Duodenal mucosa (tissue), 2 donors: ENCODE results near the gene FSTL5.

ENCODE experiments used
- H3K27ac ChIP-seq: one replicate; pipeline ENCODE4 v1.7.0; 2013; ENCODE audit warnings: low read depth, low read length
- H3K27me3 ChIP-seq, 2 donors: one replicate each; pipeline ENCODE4 v1.7.0; 2013; ENCODE audit warnings: low read length in 2 of 2, control low read depth in 1 of 2; ENCODE audit not compliant: insufficient read depth in 2 of 2, control insufficient read depth in 1 of 2
- H3K36me3 ChIP-seq, 2 donors: one replicate each; pipeline ENCODE4 v1.7.0; 2013; ENCODE audit warnings: low read length in 2 of 2, control low read depth in 1 of 2; ENCODE audit not compliant: insufficient read depth in 2 of 2, control insufficient read depth in 1 of 2
- H3K4me1 ChIP-seq, 2 donors: one replicate each; pipeline ENCODE4 v1.7.0; 2013; ENCODE audit warnings: low read length in 2 of 2, control low read depth in 1 of 2; ENCODE audit not compliant: insufficient read depth in 2 of 2, control insufficient read depth in 1 of 2
- H3K4me3 ChIP-seq, 2 donors: one replicate each; pipeline ENCODE4 v1.7.0; 2013; ENCODE audit warnings: low read length in 2 of 2, low read depth in 1 of 2
- H3K9ac ChIP-seq, 2 donors: one replicate each; pipeline ENCODE4 v1.7.0; 2013; ENCODE audit warnings: low read length in 2 of 2, low read depth in 1 of 2
- H3K9me3 ChIP-seq, 2 donors: one replicate each; pipeline ENCODE4 v1.7.0; 2013; ENCODE audit warnings: low read length in 2 of 2, control low read depth in 1 of 2; ENCODE audit not compliant: control insufficient read depth in 1 of 2

The FSTL5 gene

DNA sequence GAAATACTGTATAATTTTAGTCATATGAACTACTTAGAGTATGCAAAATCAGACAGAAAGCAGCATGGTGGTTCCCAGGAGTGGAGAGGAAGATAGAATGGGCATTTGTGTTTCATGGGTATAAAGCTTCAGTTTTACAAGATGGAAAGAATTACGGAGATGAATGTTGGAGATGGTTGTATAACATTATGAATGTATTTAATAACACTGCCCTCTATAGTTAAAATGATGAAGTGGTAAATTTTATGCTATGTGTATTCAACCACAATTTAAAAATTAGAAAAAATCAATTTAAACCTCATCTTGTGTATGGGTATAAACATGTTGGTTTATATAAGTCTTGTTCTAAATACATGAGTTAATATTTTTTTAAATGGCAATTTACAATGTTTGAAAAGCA, 521.1 kb downstream of the FSTL5 start:
- no peak overlapping the region for H3K4me3 ChIP-seq
- no peaks in the 10 kb centered on the region for H3K27me3 ChIP-seq
- no peak overlapping the region for H3K27ac ChIP-seq
- peaks cover 0 to 3% of the 10 kb centered on the region in 2 donors for H3K9me3 ChIP-seq
- H3K36me3 ChIP-seq = no peaks in the 10 kb centered on the region
- H3K4me1 ChIP-seq = no peaks in the 10 kb centered on the region
- no peak overlapping the region for H3K9ac ChIP-seq

DNA sequence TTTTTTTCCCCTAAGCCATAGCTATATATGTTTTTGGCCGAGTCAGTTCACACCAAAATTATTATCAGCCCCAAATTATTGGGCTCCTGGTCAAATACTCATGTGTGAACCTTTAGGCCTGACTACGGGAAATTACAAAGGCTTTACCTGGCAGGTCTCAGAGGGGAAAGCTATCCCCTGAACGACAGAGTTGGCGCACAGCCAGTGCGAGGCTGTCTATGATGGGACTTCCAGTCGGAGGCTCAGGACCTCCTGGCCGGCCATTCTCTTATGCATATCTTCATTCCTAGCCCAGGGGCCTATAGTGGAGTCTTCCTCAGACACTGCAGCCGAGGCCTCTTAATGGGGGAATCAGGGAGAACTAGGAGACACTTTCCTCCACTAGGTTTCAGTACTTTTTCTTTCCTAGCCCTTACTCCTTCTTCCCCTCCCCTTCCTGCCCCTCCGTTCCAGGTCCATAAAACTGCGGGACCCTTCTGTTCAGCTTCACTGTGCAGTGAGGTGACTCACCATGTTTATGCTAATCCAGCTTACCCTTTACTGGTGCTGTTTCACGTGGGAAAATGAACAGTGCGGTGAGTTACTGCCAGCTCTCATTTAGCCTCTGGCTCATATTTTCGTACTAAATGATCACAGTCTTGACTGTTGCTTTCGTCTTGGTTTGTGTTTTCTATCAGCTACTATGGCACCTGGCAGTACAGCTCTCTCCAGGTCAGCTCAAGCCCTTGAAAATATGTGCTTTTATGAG, 533.9 kb downstream of the FSTL5 start:
- Histone ChIP-seq H3K36me3 (no peaks in the 10 kb centered on the region), H3K4me3 (no peak overlapping the region), H3K9me3 (peaks cover 0 to 6% of the 10 kb centered on the region in 2 donors), H3K27ac (no peak overlapping the region), H3K27me3 (no peaks in the 10 kb centered on the region), H3K4me1 (no peaks in the 10 kb centered on the region), H3K9ac (no peak overlapping the region)

DNA sequence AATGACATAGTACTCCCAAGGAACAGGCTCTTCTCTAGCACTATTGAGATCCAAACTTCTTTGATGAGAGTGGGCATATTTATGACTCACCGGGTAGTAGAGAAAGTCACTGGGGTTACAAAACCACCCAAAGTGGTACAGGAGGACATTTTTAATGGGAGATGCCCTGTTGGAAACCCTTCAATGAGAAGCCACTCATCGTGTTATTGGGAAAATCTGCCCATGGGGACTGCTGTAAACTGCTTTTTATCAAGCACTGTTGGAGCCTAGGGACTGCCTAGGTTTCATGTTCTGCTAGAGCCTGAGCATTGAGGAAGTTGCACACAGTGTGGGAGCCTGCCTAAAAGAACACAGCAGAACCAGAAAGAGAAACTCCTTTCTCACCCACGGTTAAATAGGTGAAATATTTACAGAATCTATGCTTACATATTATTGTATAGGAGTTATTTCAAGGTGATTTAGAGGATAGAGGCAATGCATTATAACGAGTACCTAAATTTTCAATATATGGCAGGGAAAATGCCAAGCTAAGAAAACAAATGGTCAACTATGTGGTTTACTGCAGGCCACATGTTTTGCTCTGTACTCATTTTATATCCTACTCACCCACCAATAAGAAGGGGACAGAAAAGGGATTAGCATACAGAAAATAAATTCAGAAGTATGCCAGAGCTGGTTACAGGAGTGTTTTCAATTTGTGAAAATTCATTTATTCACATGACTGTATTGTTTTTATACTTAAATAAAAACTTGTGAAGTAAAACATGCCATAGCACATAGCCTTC, 559.1 kb downstream of the FSTL5 start:
- Histone ChIP-seq H3K4me1 (no peaks in the 10 kb centered on the region), H3K9ac (no peak overlapping the region), H3K9me3 (no peaks in the 10 kb centered on the region), H3K27ac (no peak overlapping the region), H3K27me3 (no peaks in the 10 kb centered on the region), H3K4me3 (no peak overlapping the region), H3K36me3 (no peaks in the 10 kb centered on the region)

DNA sequence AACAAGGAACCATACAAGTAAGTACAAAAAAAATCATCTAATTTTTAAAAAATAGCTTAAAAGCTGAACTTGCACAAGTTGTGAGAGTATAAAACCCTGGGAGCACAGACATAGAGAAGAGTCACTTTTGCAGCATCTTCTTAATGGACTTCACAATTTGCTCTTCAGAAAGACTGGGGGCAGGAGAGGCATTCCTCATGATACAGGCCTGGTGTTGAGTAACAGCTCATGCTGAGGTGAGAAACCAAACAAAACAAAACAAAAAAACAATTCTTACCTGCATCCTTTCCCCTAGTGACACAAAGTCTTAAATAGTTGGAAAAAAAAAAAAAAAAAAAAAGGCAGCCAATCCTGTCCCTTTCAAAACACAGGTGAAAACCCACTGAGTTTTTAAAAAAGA, 562.8 kb downstream of the FSTL5 start:
- Histone ChIP-seq H3K27ac (no peak overlapping the region), H3K27me3 (no peaks in the 10 kb centered on the region), H3K36me3 (no peaks in the 10 kb centered on the region)

DNA sequence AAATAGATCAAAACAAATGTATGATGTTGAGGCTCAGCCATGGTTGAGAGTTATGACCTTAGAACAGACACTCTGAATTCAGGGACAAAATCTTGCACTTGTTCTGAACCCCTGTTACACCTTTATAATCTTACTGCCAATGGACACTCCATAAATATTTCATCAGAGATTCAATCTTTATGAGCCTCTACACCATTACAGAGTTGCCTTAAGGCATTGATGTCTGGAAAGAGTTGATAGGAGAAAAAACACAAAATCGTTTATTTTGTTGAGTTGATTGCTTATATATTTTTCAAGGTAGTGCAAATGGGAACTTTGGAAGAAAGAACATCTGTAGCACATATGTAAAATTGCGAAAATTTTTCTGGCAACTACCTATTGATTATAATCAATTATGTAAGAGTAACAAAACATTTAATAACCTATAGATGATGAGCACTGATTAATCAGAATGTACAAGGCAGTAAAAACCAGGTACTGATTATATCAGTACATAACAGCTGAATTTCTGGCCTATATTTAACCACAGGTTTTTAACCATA, 568.5 kb downstream of the FSTL5 start:
- H3K9ac ChIP-seq = no peak overlapping the region
- H3K27me3 ChIP-seq = no peaks in the 10 kb centered on the region
- H3K27ac ChIP-seq = no peak overlapping the region
- H3K36me3 ChIP-seq = no peaks in the 10 kb centered on the region
- peaks cover 0 to 5% of the 10 kb centered on the region in 2 donors for H3K9me3 ChIP-seq
- no peak overlapping the region for H3K4me3 ChIP-seq
- H3K4me1 ChIP-seq = no peaks in the 10 kb centered on the region

More for the DNA sequence above, 562.8 kb downstream of the FSTL5 start:
- Histone ChIP-seq H3K4me1 (no peaks in the 10 kb centered on the region), H3K9me3 (no peaks in the 10 kb centered on the region), H3K4me3 (no peak overlapping the region), H3K9ac (no peak overlapping the region)

DNA sequence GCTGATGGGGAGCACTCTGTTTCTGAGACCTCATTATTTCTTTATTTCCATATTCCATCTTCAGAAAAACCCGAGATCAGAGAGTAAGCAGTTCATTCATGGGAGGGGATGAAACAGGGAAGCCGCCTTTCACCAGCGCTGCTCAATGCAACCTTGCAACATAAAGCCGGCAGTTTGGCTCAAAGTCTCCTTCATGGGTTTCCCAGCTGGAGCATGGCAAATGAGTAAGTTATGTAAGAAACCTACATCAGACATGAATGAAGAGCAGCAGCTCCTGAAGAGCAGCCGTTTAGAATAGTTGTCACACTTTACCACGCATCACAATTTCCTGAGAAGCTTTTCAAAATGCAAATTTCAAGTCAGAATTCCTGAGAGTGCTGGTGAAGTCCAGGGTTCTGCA, 578.8 kb downstream of the FSTL5 start:
- Histone ChIP-seq H3K4me3 (no peak overlapping the region), H3K9me3 (no peaks in the 10 kb centered on the region), H3K9ac (no peak overlapping the region), H3K4me1 (no peaks in the 10 kb centered on the region), H3K27ac (no peak overlapping the region), H3K27me3 (no peaks in the 10 kb centered on the region), H3K36me3 (no peaks in the 10 kb centered on the region)

DNA sequence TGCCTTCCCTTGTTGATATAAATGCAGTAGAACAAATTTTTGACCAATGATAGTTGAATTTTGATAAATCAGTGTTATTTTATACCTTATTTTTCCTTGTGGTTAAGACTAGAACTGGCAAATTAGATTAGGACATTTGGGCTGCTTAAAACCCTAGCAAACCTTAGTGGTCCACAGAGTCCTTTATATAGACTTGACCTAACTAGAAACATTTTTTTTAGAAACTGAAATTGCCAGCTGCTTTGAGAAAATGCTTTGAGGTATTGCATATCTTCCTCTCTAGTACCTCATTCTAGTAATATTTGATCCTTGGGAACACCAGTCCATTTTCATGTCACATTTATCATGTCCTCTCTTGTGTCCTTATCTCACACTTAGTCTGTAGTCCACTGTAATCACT, 580.3 kb downstream of the FSTL5 start:
- Histone ChIP-seq H3K4me3 (no peak overlapping the region), H3K27me3 (no peaks in the 10 kb centered on the region), H3K4me1 (no peaks in the 10 kb centered on the region), H3K27ac (no peak overlapping the region), H3K9ac (no peak overlapping the region), H3K36me3 (no peaks in the 10 kb centered on the region), H3K9me3 (no peaks in the 10 kb centered on the region)

DNA sequence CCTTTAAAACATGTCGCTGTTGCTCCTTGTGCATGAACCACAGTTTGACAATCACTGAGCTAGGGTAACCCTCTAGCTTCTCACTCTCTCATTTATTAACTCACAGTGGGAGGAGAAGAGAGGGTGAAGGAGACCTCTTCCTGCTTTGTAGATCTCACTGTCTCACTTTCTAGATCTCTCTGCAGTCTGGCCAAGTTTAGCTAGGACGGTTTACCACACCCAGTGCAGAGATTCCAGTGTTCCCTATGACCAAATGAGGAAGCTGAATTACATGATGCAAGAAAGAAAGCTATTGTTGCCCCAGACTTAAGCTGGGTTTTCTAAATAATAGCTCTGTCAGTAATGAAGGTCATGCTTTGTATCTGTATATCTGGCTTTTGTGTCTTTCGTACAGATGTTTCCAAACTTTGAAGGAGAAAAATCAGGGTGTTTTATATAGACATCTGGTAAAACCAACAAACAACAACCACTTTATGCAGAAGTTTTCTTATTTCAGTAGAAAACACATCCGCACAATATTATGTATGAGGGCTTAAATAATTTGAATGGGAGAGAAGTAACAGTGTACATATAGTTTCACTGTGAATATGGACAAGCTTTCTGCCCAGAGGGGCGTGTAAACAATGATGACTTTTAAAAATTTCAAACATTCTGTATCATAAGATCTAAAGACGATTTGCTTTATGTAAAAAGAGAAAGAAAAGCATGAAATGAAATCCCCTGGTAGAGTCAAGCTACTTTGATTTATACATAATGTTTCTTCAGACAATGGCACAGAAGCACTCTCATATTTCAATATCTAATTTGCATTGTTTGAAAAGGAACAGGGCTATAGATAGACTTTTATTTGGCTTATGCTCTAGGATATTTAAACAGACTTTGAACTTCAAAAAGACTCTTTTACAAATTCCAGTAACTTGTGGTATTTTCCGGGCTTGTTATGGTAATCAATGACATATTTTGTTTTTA, 582.3 kb downstream of the FSTL5 start:
- no peaks in the 10 kb centered on the region for H3K4me1 ChIP-seq
- no peak overlapping the region for H3K9ac ChIP-seq
- no peak overlapping the region for H3K27ac ChIP-seq
- no peaks in the 10 kb centered on the region for H3K36me3 ChIP-seq
- no peaks in the 10 kb centered on the region for H3K27me3 ChIP-seq
- H3K4me3 ChIP-seq = no peak overlapping the region
- H3K9me3 ChIP-seq = no peaks in the 10 kb centered on the region

DNA sequence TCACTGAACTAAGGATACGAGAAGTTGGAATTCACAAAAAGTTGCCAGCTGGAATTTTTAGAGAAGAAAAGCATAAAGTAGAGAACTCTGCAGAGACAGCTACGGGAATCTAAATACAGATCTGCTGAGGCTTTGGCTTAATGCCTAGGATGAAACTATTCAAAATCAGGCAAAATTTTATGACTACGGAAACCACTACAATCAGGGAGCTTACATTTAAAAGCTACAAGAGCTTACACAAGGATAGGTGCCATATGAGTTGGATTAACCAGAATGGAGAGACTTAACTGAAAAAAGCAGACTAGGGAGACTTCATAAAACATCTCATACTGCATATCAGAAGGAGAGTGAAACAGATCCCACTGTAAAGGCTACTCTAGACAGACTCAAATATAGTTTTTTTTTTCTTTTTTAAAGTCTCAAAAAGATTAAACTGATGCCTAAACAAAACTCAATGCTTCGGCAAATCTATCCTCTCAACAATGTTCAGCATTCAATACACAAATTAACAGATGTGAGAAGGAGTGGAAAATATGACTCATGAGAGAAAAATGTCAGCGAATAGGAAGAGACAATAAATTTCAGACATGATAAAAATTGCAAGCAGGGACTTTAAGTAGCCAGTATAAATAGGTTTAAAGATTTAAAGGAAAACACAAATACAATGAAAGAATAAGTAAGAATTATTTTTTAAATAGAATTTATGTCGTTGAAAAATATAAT, 586.1 kb downstream of the FSTL5 start:
- no peak overlapping the region for H3K9ac ChIP-seq
- H3K36me3 ChIP-seq = no peaks in the 10 kb centered on the region
- no peaks in the 10 kb centered on the region for H3K9me3 ChIP-seq
- H3K4me1 ChIP-seq = no peaks in the 10 kb centered on the region
- no peak overlapping the region for H3K4me3 ChIP-seq
- H3K27me3 ChIP-seq = no peaks in the 10 kb centered on the region
- no peak overlapping the region for H3K27ac ChIP-seq
